ENCODE measurements around the gene CFAP77. TPM values are rescaled to one million over a fixed set of nuclear protein-coding genes. Genes with fewer than 3 reads are reported as not detected.

Gene CFAP77
- polyA plus RNA-seq, 1 experiment = not detected

DNA sequence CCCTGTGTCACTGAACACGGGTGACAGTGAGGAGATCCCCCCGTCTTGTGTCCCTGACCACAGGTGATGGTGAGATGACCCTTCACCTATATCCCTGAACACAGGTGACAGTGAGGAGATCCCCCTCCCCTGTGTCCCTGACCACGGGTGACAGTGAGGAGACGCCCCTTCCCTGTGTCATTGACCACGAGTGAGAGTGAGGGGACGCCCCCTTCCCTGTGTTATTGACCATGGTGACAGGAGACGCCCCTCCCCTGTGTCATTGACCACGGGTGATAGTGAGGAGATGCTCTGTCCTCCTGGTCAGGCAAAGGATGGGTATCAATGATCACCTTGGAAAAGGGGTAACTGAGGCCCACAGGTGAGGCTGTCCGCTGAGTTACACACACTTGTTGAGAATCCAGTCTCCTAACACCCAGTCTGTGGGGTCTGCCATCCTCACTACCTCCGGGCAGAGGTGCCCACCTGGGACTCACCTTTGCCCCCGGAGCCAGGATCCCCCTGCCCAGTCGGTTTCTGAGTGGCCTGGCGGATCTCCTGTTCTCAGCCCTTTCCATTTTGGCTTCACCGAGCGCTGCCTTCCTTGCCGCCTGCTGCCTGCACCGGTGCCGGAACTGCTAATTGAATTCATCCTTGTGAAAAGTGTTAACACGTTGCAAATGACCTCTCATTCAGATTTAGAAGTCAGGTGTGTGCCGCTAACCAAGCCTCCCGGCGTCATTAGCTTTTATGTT lies 104.2 kb downstream of the CFAP77 start:
- CTCF ChIA-PET = no interaction called here
- H3K27me3 ChIP-seq (ENCODE audit: control insufficient read depth, insufficient read depth, low read length) = peaks cover 6% of the 10 kb centered on the region

DNA sequence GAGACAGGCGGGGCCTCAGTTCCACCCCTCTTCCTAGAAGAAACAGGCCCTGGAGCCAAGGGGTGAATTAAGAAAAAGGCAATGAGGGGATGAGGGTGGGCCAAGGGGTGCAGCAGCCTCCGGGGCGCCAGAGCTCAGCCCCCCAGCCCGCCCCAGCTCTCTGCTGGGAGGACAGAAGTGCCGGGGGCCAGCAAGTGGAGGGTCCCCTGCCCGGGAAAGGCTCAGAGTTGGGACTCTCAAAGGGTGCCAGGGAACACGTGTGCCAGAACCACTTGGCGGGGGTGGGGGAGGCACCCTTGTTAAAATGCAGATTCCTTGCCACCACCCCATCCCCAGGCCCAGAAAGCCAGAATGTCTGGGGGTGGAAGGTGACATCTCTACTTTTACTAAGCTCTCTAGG lies 104.8 kb downstream of the CFAP77 start:
- no peak for DNase-seq (ENCODE audit: low read depth)
- Histone ChIP-seq H3K36me3 (ENCODE audit: control insufficient read depth, insufficient read depth, low read length) (no peaks in the 10 kb centered on the region), H3K4me3 (ENCODE audit: low read depth, low read length) (no peak overlapping the region), H3K27me3 (ENCODE audit: control insufficient read depth, insufficient read depth, low read length) (peaks cover 6% of the 10 kb centered on the region)
- CTCF ChIA-PET = no interaction called here
- TF ChIP-seq, protein P1, sequence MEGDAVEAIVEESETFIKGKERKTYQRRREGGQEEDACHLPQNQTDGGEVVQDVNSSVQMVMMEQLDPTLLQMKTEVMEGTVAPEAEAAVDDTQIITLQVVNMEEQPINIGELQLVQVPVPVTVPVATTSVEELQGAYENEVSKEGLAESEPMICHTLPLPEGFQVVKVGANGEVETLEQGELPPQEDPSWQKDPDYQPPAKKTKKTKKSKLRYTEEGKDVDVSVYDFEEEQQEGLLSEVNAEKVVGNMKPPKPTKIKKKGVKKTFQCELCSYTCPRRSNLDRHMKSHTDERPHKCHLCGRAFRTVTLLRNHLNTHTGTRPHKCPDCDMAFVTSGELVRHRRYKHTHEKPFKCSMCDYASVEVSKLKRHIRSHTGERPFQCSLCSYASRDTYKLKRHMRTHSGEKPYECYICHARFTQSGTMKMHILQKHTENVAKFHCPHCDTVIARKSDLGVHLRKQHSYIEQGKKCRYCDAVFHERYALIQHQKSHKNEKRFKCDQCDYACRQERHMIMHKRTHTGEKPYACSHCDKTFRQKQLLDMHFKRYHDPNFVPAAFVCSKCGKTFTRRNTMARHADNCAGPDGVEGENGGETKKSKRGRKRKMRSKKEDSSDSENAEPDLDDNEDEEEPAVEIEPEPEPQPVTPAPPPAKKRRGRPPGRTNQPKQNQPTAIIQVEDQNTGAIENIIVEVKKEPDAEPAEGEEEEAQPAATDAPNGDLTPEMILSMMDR (IDR thresholded peaks at IDR 0.05; ENCODE audit: insufficient read depth, low read depth, low read length) = no peak
- POLR2A ChIA-PET = no interaction called here

More for the DNA sequence above, 104.2 kb downstream of the CFAP77 start:
- TF ChIP-seq, protein P1 (IDR thresholded peaks at IDR 0.05; ENCODE audit: insufficient read depth, low read depth, low read length) = no peak
- H3K4me3 ChIP-seq (ENCODE audit: low read depth, low read length) = no peak overlapping the region
- no peak for DNase-seq (ENCODE audit: low read depth)
- POLR2A ChIA-PET = no interaction called here
- no peaks in the 10 kb centered on the region for H3K36me3 ChIP-seq (ENCODE audit: control insufficient read depth, insufficient read depth, low read length)

DNA sequence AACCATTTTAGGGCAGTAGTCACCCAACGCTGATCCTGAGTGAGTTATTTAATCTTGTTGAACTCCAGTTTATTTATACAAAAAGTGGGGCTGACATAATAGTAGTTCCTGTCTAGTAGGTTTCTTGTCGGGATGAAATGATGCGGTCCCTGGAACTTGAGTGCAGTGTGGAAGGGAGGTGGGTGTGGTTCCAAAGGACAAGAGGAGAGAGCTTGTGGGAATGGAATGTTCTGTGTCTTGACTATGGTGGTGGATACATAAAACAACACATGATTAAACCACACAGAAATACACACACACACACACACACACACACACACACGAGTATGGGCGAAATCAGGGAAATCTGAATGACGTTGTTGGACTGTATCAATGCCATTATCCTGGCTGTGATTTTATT lies 106.3 kb downstream of the CFAP77 start:
- ChIA-PET POLR2A (no interaction called here), CTCF (no interaction called here)
- TF ChIP-seq, protein P1 (IDR thresholded peaks at IDR 0.05; ENCODE audit: insufficient read depth, low read depth, low read length) = no peak
- no peak for DNase-seq (ENCODE audit: low read depth)
- Histone ChIP-seq H3K36me3 (ENCODE audit: control insufficient read depth, insufficient read depth, low read length) (no peaks in the 10 kb centered on the region), H3K27me3 (ENCODE audit: control insufficient read depth, insufficient read depth, low read length) (peaks cover 4% of the 10 kb centered on the region), H3K4me3 (ENCODE audit: low read depth, low read length) (no peak overlapping the region)

DNA sequence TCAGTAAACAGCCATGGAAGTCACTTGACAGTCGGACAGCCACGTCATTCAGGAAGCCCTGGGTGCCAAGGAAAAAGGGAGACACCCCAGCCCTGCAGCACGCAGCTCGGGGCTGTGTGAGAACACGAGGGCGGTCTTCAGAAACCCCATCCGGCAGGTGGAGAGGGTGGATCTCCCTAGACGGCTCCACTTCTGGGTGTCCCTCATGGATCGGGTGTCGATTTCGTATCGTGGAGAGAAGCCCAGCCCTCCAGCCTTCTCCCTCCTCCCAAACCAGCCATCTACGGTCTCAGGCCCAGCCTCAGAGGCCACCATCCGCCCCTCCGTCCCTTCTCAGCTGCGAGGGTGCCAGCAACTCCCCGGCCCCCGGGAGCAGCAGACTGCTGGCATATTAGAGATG lies 106.9 kb downstream of the CFAP77 start:
- ChIA-PET CTCF (interaction anchor here (0.6 to 1.5 kb wide), 3 partner anchors 8 to 134 kb away, joined by 3 to 4 read pairs (median 4); no protein-coding TSS in a partner anchor), POLR2A (no interaction called here)

DNA sequence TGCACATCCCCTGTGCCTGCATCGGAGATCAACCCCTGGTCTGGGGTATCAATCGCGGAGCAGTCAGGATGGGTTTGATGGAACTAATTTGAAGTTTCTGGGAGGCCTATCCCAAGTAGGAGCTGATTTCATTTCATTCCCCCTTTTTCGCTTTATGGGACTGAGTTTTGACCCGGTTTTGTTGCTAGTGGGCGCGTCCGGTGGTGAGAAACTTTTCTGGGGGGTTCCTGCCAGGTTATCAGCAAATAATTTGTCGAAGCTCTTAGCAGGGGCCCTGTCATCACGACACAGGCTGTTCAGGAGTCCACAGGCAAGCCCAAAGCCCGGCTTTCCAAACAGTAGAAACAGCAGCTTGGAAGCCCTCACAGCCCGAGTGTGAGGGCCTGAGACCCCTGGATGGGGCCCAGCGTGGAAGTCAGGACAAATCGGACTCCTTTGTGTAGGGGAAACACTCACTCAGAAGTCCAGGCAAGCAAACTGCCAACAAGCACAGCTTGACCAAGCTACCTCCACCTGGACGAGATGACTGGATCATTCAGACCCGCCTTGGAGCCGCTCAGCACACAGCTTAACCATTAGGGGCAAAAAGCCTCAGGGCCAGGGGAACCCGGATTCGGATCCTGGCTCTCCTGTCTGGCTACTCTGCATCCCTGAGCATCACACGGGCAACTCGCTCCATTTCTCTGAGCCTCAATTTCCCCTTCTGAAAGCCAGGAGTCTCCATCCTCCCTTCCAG lies 108.0 kb downstream of the CFAP77 start:
- ChIA-PET POLR2A (no interaction called here), CTCF (interaction anchor here (1.0 to 1.5 kb wide), 4 partner anchors 9 to 281 kb away, joined by 3 to 6 read pairs (median 4); no protein-coding TSS in a partner anchor)
- TF ChIP-seq, protein P1 (IDR thresholded peaks at IDR 0.05; ENCODE audit: insufficient read depth, low read depth, low read length) = no peak
- DNase-seq (ENCODE audit: low read depth) = no peak
- H3K27me3 ChIP-seq (ENCODE audit: control insufficient read depth, insufficient read depth, low read length) = peaks cover 8% of the 10 kb centered on the region
- no peak overlapping the region for H3K4me3 ChIP-seq (ENCODE audit: low read depth, low read length)
- H3K36me3 ChIP-seq (ENCODE audit: control insufficient read depth, insufficient read depth, low read length) = no peaks in the 10 kb centered on the region

More for the DNA sequence above, 106.9 kb downstream of the CFAP77 start:
- H3K4me3 ChIP-seq (ENCODE audit: low read depth, low read length) = no peak overlapping the region
- H3K36me3 ChIP-seq (ENCODE audit: control insufficient read depth, insufficient read depth, low read length) = no peaks in the 10 kb centered on the region
- peaks cover 4% of the 10 kb centered on the region for H3K27me3 ChIP-seq (ENCODE audit: control insufficient read depth, insufficient read depth, low read length)
- TF ChIP-seq, protein P1 (IDR thresholded peaks at IDR 0.05; ENCODE audit: insufficient read depth, low read depth, low read length) = no peak
- no peak for DNase-seq (ENCODE audit: low read depth)

All from BJ (cell line).